ENCODE results near the gene AKAP17A. TPM values are rescaled to one million over a fixed set of nuclear protein-coding genes. Genes with fewer than 3 reads are reported as not detected.

The AKAP17A gene
- polyA plus RNA-seq, 1 donor from 2014 or later, result 48.7 TPM

- no peaks in the 10 kb centered on the region for H4K20me1 ChIP-seq (ENCODE audit: insufficient read depth)
- H3K9ac ChIP-seq (ENCODE audit: low read length), result no peak overlapping the region
- H3K27ac ChIP-seq (ENCODE audit: low read length), result no peak overlapping the region
- H3F3A ChIP-seq (ENCODE audit: insufficient read depth, low read length, poor library complexity, severe bottlenecking), result no peaks in the 10 kb centered on the region
- no peaks in the 10 kb centered on the region for H3K9me3 ChIP-seq (ENCODE audit: low read length)
- H3K79me2 ChIP-seq (replicated peaks; ENCODE audit: insufficient read depth, low read length), result peaks cover 4% of the 10 kb centered on the region
- H3K4me2 ChIP-seq (ENCODE audit: low read length), result no peak overlapping the region
- no peak overlapping the region for H3K4me3 ChIP-seq (ENCODE audit: low read length)
- no peaks in the 10 kb centered on the region for H3K36me3 ChIP-seq (ENCODE audit: insufficient read depth, low read length)
- H3K27me3 ChIP-seq (ENCODE audit: insufficient read depth, low read depth, low read length), result no peaks in the 10 kb centered on the region
- H3K9me2 ChIP-seq (ENCODE audit: insufficient read depth, low read length), result no peaks in the 10 kb centered on the region
- TF ChIP-seq EZH2 (IDR thresholded peaks at IDR 0.05; ENCODE audit: borderline replicate concordance, insufficient read depth, low read length, poor library complexity, severe bottlenecking), result no peak
- TF ChIP-seq RAD21 (conservative IDR thresholded peaks at IDR 0.05), result no peak
- TF ChIP-seq SMC3 (conservative IDR thresholded peaks at IDR 0.05; ENCODE audit: poor library complexity), result no peak
- TF ChIP-seq TAF1 (IDR thresholded peaks at IDR 0.05; ENCODE audit: low read depth), result no peak
- TF ChIP-seq REST (IDR thresholded peaks at IDR 0.05; ENCODE audit: borderline replicate concordance), result no peak
- TF ChIP-seq MXI1 (conservative IDR thresholded peaks at IDR 0.05; ENCODE audit: poor library complexity, severe bottlenecking), result no peak
- TF ChIP-seq CTCF (IDR thresholded peaks at IDR 0.05; ENCODE audit: poor library complexity, severe bottlenecking), result no peak
- TF ChIP-seq POLR2AphosphoS5 (IDR thresholded peaks at IDR 0.05), result no peak
- TF ChIP-seq EP300 (conservative IDR thresholded peaks at IDR 0.05; ENCODE audit: poor library complexity, severe bottlenecking), result no peak
- H2AFZ ChIP-seq (ENCODE audit: low read depth, low read length), result no peak overlapping the region
Observed at GRCh38 chrX:1587161-1587560, 4.2 kb upstream of the AKAP17A start.

GRCh38 chrX:1589356-1590130 is 1.9 kb upstream of the AKAP17A start:
- no peak overlapping the region for H3K9ac ChIP-seq (ENCODE audit: low read length)
- no peak overlapping the region for H3K4me2 ChIP-seq (ENCODE audit: low read length)
- peaks cover 20% of the 10 kb centered on the region for H3K79me2 ChIP-seq (replicated peaks; ENCODE audit: insufficient read depth, low read length)
- H3F3A ChIP-seq (ENCODE audit: insufficient read depth, low read length, poor library complexity, severe bottlenecking), result no peaks in the 10 kb centered on the region
- H3K36me3 ChIP-seq (ENCODE audit: insufficient read depth, low read length), result no peaks in the 10 kb centered on the region
- no peaks in the 10 kb centered on the region for H3K27me3 ChIP-seq (ENCODE audit: insufficient read depth, low read depth, low read length)
- TF ChIP-seq EZH2 (IDR thresholded peaks at IDR 0.05; ENCODE audit: borderline replicate concordance, insufficient read depth, low read length, poor library complexity, severe bottlenecking) (no peak), CTCF (IDR thresholded peaks at IDR 0.05; ENCODE audit: poor library complexity, severe bottlenecking) (no peak), MXI1 (conservative IDR thresholded peaks at IDR 0.05; ENCODE audit: poor library complexity, severe bottlenecking) (no peak), POLR2AphosphoS5 (IDR thresholded peaks at IDR 0.05) (no peak), REST (IDR thresholded peaks at IDR 0.05; ENCODE audit: borderline replicate concordance) (no peak), RAD21 (conservative IDR thresholded peaks at IDR 0.05) (no peak), SMC3 (conservative IDR thresholded peaks at IDR 0.05; ENCODE audit: poor library complexity) (no peak), TAF1 (IDR thresholded peaks at IDR 0.05; ENCODE audit: low read depth) (no peak), EP300 (conservative IDR thresholded peaks at IDR 0.05; ENCODE audit: poor library complexity, severe bottlenecking) (no peak)
- H3K27ac ChIP-seq (ENCODE audit: low read length), result no peak overlapping the region
- no peaks in the 10 kb centered on the region for H3K9me3 ChIP-seq (ENCODE audit: low read length)
- no peaks in the 10 kb centered on the region for H3K9me2 ChIP-seq (ENCODE audit: insufficient read depth, low read length)
- no peak overlapping the region for H3K4me3 ChIP-seq (ENCODE audit: low read length)
- H4K20me1 ChIP-seq (ENCODE audit: insufficient read depth), result peaks cover 3% of the 10 kb centered on the region
- H2AFZ ChIP-seq (ENCODE audit: low read depth, low read length), result no peak overlapping the region

Data from neural cell (in vitro differentiated cells).